DOHH2 (cell line): Measurements from ENCODE around the gene CAPZA2.

ENCODE experiments used
- H3F3A ChIP-seq: fragments of 200-600 bp; sonication (generic), shearing (Covaris generic); 2 replicates; pipeline ENCODE4 v1.6.0; 2016; ENCODE audit warnings: antibody characterized with exemption, mild to moderate bottlenecking; ENCODE audit not compliant: control insufficient read depth, insufficient read depth
- H3K27ac ChIP-seq: fragments of 200-600 bp; sonication (generic); 2 replicates; pipeline ENCODE4 v1.5.1; 2014; ENCODE audit warnings: low read depth, mild to moderate bottlenecking, low read length, moderate library complexity
- H3K27me3 ChIP-seq: fragments of 200-600 bp; sonication (generic); 2 replicates; pipeline ENCODE4 v1.6.1; 2014; ENCODE audit warnings: mild to moderate bottlenecking, low read length, mixed read lengths; ENCODE audit not compliant: control insufficient read depth
- H3K36me3 ChIP-seq: fragments of 200-600 bp; sonication (generic); 2 replicates; pipeline ENCODE4 v1.6.1; 2014; ENCODE audit warnings: mild to moderate bottlenecking, low read length, moderate library complexity, mixed read lengths; ENCODE audit not compliant: control insufficient read depth
- H3K4me1 ChIP-seq: fragments of 200-600 bp; sonication (generic); 2 replicates; pipeline ENCODE4 v1.6.1; 2014; ENCODE audit warnings: mild to moderate bottlenecking, low read length, mixed read lengths; ENCODE audit not compliant: control insufficient read depth
- H3K4me2 ChIP-seq: fragments of 200-600 bp; sonication (generic); 2 replicates; pipeline ENCODE4 v1.6.0; 2014; ENCODE audit warnings: mild to moderate bottlenecking, low read length, moderate library complexity
- H3K4me3 ChIP-seq: fragments of 200-600 bp; sonication (generic); 2 replicates; pipeline ENCODE4 v1.5.1; 2014; ENCODE audit warnings: mild to moderate bottlenecking, low read length, mixed read lengths
- H3K79me2 ChIP-seq: fragments of 200-600 bp; sonication (generic); 2 replicates; pipeline ENCODE4 v1.6.1; 2014; ENCODE audit warnings: mild to moderate bottlenecking, low read length, mixed read lengths; ENCODE audit not compliant: control insufficient read depth
- H3K9me2 ChIP-seq: fragments of 200-600 bp; sonication (generic); replicated peaks from 2 replicates; pipeline ENCODE4 v1.6.1; 2014; ENCODE audit warnings: mild to moderate bottlenecking, low read length, mixed read lengths; ENCODE audit not compliant: control insufficient read depth
- H3K9me3 ChIP-seq: fragments of 200-600 bp; sonication (generic); 2 replicates; pipeline ENCODE4 v1.6.1; 2014; ENCODE audit warnings: antibody characterized with exemption, low read length, mixed read lengths; ENCODE audit not compliant: control insufficient read depth, insufficient read depth
- H4K20me1 ChIP-seq: fragments of 200-600 bp; sonication (generic); 2 replicates; pipeline ENCODE4 v1.6.0; 2014; ENCODE audit warnings: low read depth, mild to moderate bottlenecking, antibody characterized with exemption, low read length, moderate library complexity; ENCODE audit not compliant: control insufficient read depth, insufficient read depth
- EZH2phosphoT487 ChIP-seq: fragments of 200-600 bp; sonication (generic); IDR thresholded peaks from 2 replicates; pipeline ENCODE4 v1.6.1; 2017; ENCODE audit warnings: borderline replicate concordance, mild to moderate bottlenecking, antibody characterized with exemption, low read length, moderate library complexity, mixed read lengths
- TF ChIP-seq, protein P1 (sequence below): fragments of 200-600 bp; sonication (generic); IDR thresholded peaks from one replicate; pipeline ENCODE4 v1.5.1; 2014; ENCODE audit warnings: antibody characterized with exemption, mild to moderate bottlenecking, low read depth, low read length; ENCODE audit not compliant: poor library complexity, severe bottlenecking

CAPZA2 gene

DNA sequence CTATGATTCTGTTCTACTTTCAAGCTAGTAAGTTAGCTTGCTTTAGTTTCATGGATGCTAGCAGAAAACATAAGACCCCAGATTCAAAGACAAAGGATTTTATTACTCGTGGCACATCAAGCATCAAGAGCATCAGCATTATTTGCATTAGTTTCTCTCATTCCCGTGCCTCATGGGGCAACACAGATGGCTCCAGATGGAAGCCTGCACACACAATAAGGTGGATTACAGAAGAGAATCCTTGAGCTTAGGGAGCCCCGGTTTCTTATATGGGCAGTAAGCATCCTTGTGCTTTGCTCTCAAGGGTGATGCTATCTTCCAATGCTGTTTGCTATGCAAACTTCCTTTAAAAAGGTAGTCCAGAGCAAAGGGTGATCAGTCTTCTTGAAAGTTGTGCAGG lies 10.7 kb upstream of the CAPZA2 start:
- H3K79me2 ChIP-seq, result no peaks in the 10 kb centered on the region
- H3K36me3 ChIP-seq, result no peaks in the 10 kb centered on the region
- no peaks in the 10 kb centered on the region for H4K20me1 ChIP-seq
- H3K4me1 ChIP-seq, result no peaks in the 10 kb centered on the region
- no peak overlapping the region for H3K4me2 ChIP-seq
- H3K4me3 ChIP-seq, result no peak overlapping the region
- peaks cover 16% of the 10 kb centered on the region; the same call in 1 of the 2 replicates for H3K27me3 ChIP-seq
- no peaks in the 10 kb centered on the region for H3F3A ChIP-seq
- no peaks in the 10 kb centered on the region for H3K9me3 ChIP-seq
- TF ChIP-seq, protein P1, sequence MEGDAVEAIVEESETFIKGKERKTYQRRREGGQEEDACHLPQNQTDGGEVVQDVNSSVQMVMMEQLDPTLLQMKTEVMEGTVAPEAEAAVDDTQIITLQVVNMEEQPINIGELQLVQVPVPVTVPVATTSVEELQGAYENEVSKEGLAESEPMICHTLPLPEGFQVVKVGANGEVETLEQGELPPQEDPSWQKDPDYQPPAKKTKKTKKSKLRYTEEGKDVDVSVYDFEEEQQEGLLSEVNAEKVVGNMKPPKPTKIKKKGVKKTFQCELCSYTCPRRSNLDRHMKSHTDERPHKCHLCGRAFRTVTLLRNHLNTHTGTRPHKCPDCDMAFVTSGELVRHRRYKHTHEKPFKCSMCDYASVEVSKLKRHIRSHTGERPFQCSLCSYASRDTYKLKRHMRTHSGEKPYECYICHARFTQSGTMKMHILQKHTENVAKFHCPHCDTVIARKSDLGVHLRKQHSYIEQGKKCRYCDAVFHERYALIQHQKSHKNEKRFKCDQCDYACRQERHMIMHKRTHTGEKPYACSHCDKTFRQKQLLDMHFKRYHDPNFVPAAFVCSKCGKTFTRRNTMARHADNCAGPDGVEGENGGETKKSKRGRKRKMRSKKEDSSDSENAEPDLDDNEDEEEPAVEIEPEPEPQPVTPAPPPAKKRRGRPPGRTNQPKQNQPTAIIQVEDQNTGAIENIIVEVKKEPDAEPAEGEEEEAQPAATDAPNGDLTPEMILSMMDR, result no peak
- no peak for TF ChIP-seq EZH2phosphoT487
- H3K9me2 ChIP-seq, result no peaks in the 10 kb centered on the region
- no peak overlapping the region for H3K27ac ChIP-seq

DNA sequence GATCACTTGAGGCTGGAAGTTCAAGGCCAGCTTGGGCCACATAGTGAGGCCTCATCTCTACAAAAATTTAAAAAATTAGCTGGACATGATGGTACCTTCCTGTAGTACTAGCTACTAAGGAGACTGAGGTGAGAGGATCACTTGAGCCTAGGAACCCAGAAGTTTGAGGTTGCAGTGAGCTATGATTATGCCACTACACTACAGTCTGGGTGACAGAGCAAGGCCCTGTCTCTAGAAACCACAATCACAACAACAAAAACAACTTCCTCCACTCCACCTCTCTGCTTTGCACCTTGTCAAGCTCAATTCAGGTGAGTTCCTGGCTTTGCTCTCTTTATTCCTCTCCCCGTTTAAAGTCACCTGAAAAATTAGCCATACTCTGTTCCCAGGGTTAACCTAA lies 8.3 kb upstream of the CAPZA2 start:
- Histone ChIP-seq H3F3A (no peaks in the 10 kb centered on the region), H3K27me3 (peaks cover 20% of the 10 kb centered on the region; the same call in 1 of the 2 replicates), H3K4me2 (no peak overlapping the region), H3K79me2 (no peaks in the 10 kb centered on the region), H3K4me3 (no peak overlapping the region), H3K9me2 (no peaks in the 10 kb centered on the region), H3K4me1 (no peaks in the 10 kb centered on the region), H3K36me3 (no peaks in the 10 kb centered on the region), H3K27ac (no peak overlapping the region), H3K9me3 (no peaks in the 10 kb centered on the region), H4K20me1 (no peaks in the 10 kb centered on the region)
- TF ChIP-seq, protein P1, result no peak
- TF ChIP-seq EZH2phosphoT487, result no peak

DNA sequence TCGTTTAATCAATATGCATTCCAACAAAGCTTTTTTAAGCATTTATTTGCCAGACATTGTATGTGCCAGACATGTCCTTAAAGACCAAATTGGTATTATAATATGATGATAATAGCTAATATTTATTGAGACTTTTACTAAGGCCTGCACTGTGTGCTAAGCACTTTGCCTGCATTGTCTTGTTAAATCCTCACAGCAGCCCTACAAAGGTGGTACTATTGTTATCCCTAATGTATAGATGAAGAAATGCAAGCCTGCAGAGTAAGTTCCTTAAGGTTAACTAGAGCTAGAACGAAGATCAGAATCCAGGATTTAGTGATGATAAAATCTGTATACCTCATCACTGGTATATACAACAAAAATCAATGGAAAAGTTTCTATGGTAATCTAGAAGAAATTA lies 5.3 kb upstream of the CAPZA2 start:
- Histone ChIP-seq H3K79me2 (no peaks in the 10 kb centered on the region), H3K9me3 (no peaks in the 10 kb centered on the region), H4K20me1 (no peaks in the 10 kb centered on the region), H3K9me2 (no peaks in the 10 kb centered on the region), H3K4me1 (peaks cover 5% of the 10 kb centered on the region), H3K4me2 (no peak overlapping the region), H3K27me3 (peaks cover 14% of the 10 kb centered on the region; the same call in 1 of the 2 replicates), H3F3A (no peaks in the 10 kb centered on the region), H3K36me3 (no peaks in the 10 kb centered on the region), H3K27ac (no peak overlapping the region), H3K4me3 (no peak overlapping the region)
- no peak for TF ChIP-seq EZH2phosphoT487
- TF ChIP-seq, protein P1, result no peak
